GM23248 (cell line): ENCODE data around the gene CASZ1. TPM values are rescaled to one million over a fixed set of nuclear protein-coding genes. Genes with fewer than 3 reads are reported as not detected.

Source experiments
- DNase-seq: peaks from one replicate; pipeline ENCODE4 v3.0.0-alpha.2; 2015
- H2AFZ ChIP-seq: fragments of 200-600 bp; sonication (generic); 2 replicates; pipeline ENCODE4 v1.6.1; 2016; ENCODE audit warnings: antibody characterized with exemption
- H3F3A ChIP-seq: fragments of 200-600 bp; sonication (generic); 2 replicates; pipeline ENCODE4 v1.6.1; 2016; ENCODE audit warnings: mild to moderate bottlenecking, antibody characterized with exemption, mixed run types; ENCODE audit not compliant: insufficient read depth
- H3K27ac ChIP-seq: fragments of 200-600 bp; sonication (generic); 2 replicates; pipeline ENCODE4 v1.5.1; 2016; ENCODE audit warnings: mild to moderate bottlenecking
- H3K27me3 ChIP-seq: fragments of 200-600 bp; sonication (generic); replicated peaks from 2 replicates; pipeline ENCODE4 v1.6.1; 2016; ENCODE audit warnings: mild to moderate bottlenecking; ENCODE audit not compliant: insufficient read depth
- H3K36me3 ChIP-seq: fragments of 200-600 bp; sonication (generic); 2 replicates; pipeline ENCODE4 v1.6.1; 2016; ENCODE audit warnings: low read depth, mild to moderate bottlenecking
- H3K4me1 ChIP-seq: fragments of 200-600 bp; sonication (generic); 2 replicates; pipeline ENCODE4 v1.6.1; 2016; ENCODE audit warnings: mild to moderate bottlenecking; ENCODE audit not compliant: insufficient read depth
- H3K4me2 ChIP-seq: fragments of 200-600 bp; sonication (generic); one replicate; pipeline ENCODE4 v1.6.1; 2016; ENCODE audit warnings: mild to moderate bottlenecking; ENCODE audit not compliant: unreplicated experiment
- H3K4me3 ChIP-seq: fragments of 200-600 bp; sonication (generic); 2 replicates; pipeline ENCODE4 v1.5.1; 2016; ENCODE audit warnings: mild to moderate bottlenecking
- H3K79me2 ChIP-seq: fragments of 200-600 bp; sonication (generic); 2 replicates; pipeline ENCODE4 v1.6.1; 2016; ENCODE audit warnings: mild to moderate bottlenecking; ENCODE audit not compliant: insufficient read depth
- H3K9ac ChIP-seq: fragments of 200-600 bp; sonication (generic); 2 replicates; pipeline ENCODE4 v1.6.1; 2016; ENCODE audit warnings: mild to moderate bottlenecking
- H3K9me2 ChIP-seq: fragments of 200-600 bp; sonication (generic); 2 replicates; pipeline ENCODE4 v1.6.1; 2016; ENCODE audit warnings: mixed run types, mild to moderate bottlenecking, moderate library complexity; ENCODE audit not compliant: insufficient read depth
- H3K9me3 ChIP-seq: fragments of 200-600 bp; sonication (generic); one replicate; pipeline ENCODE4 v1.6.1; 2017; ENCODE audit warnings: low read depth
- H4K20me1 ChIP-seq: fragments of 200-600 bp; sonication (generic); 2 replicates; pipeline ENCODE4 v1.6.0; 2016; ENCODE audit not compliant: insufficient read depth
- EZH2 ChIP-seq: fragments of 200-600 bp; sonication (generic); IDR thresholded peaks from 2 replicates; pipeline ENCODE4 v1.6.1; 2018; ENCODE audit warnings: antibody characterized with exemption, mild to moderate bottlenecking; ENCODE audit not compliant: insufficient read depth, poor library complexity, severe bottlenecking
- EZH2phosphoT487 ChIP-seq: fragments of 200-600 bp; sonication (generic); IDR thresholded peaks from 2 replicates; pipeline ENCODE4 v1.6.1; 2018; ENCODE audit warnings: antibody characterized with exemption, moderate library complexity, mild to moderate bottlenecking, low read depth; ENCODE audit not compliant: insufficient read depth
- WGBS, 2 experiments: methylation state at CpG; one replicate each; pipeline ENCODE4 v1.1.6; 2015 to 2017; ENCODE audit warnings: low lambda C conversion rate in 2 of 2, low coverage in 1 of 2; ENCODE audit errors: missing lambda C conversion rate in 2 of 2; 5-methylcytosine and 5-hydroxymethylcytosine counted together
- in situ Hi-C: fragments of 300-500 bp; cut with MboI; formaldehyde crosslinking; loops from 2 replicates; pipeline ENCODE4 v1.15.0; 2020
- polyA plus RNA-seq: library from polyadenylated mRNA; unstranded; fragments of >200 nt; fragmentation: Nextera tagmentation; extraction: Ambion mirVana; gene quantifications from 2 replicates; pipeline ENCODE4 v1.2.1, GENCODE V29; 2016
- total RNA-seq: library from RNA; depleted of rRNA; stranded (reverse); fragments of >200 nt; shearing (Covaris generic); gene quantifications from 2 replicates; pipeline ENCODE4 v1.2.3, GENCODE V29; 2014

The CASZ1 gene
- total and polyA plus RNA-seq, 2 experiments from 2014 or later = 0.11 to 0.54 TPM

GRCh38 chr1:10819198-10819901 lies 22.9 kb upstream of the CASZ1 start:
- no peaks in the 10 kb centered on the region for H4K20me1 ChIP-seq
- no peaks in the 10 kb centered on the region for H3K9me2 ChIP-seq
- in situ Hi-C loops = no loop called here
- 0 out of 2 replicates have a peak, but pooled peaks cover 7% of the 10 kb centered on the region for H3K27me3 ChIP-seq
- no peaks in the 10 kb centered on the region for H3K9me3 ChIP-seq
- H3F3A ChIP-seq = no peaks in the 10 kb centered on the region
- no peak for TF ChIP-seq EZH2phosphoT487
- TF ChIP-seq EZH2 = no peak
- no peak overlapping the region for H3K27ac ChIP-seq
- no peaks in the 10 kb centered on the region for H3K4me1 ChIP-seq
- no peak for DNase-seq
- no peak overlapping the region for H3K4me3 ChIP-seq
- no peak overlapping the region for H3K4me2 ChIP-seq
- H3K9ac ChIP-seq = no peak overlapping the region
- WGBS, 2 experiments = 48 to 53% methylated on average over 7 to 13 of the region's 13 CpGs
- H2AFZ ChIP-seq = no peak overlapping the region
- no peaks in the 10 kb centered on the region for H3K79me2 ChIP-seq
- no peaks in the 10 kb centered on the region for H3K36me3 ChIP-seq

GRCh38 chr1:10818262-10819197 lies 22.1 kb upstream of the CASZ1 start:
- Histone ChIP-seq H3K79me2 (no peaks in the 10 kb centered on the region), H3K9me3 (no peaks in the 10 kb centered on the region), H3F3A (no peaks in the 10 kb centered on the region), H3K4me1 (no peaks in the 10 kb centered on the region), H3K4me3 (no peak overlapping the region), H3K9ac (no peak overlapping the region), H4K20me1 (no peaks in the 10 kb centered on the region), H3K27ac (no peak overlapping the region), H3K4me2 (no peak overlapping the region), H3K9me2 (no peaks in the 10 kb centered on the region), H3K36me3 (no peaks in the 10 kb centered on the region), H3K27me3 (0 out of 2 replicates have a peak, but pooled peaks cover 13% of the 10 kb centered on the region), H2AFZ (no peak overlapping the region)
- TF ChIP-seq EZH2phosphoT487 (no peak), EZH2 (no peak)
- in situ Hi-C loops = no loop called here
- DNase-seq = no peak
- WGBS, 2 experiments = 53 to 54% methylated on average over 16 to 17 of the region's 17 CpGs

- H3K79me2 ChIP-seq = no peaks in the 10 kb centered on the region
- no peaks in the 10 kb centered on the region for H4K20me1 ChIP-seq
- peaks cover 19% of the 10 kb centered on the region; the same call in 1 of the 2 replicates for H3K27me3 ChIP-seq
- DNase-seq = no peak
- no peaks in the 10 kb centered on the region for H3K36me3 ChIP-seq
- 67 to 75% methylated on average over 13 of the region's 13 CpGs for WGBS, 2 experiments
- no peak overlapping the region for H3K27ac ChIP-seq
- no peaks in the 10 kb centered on the region for H3K9me3 ChIP-seq
- H3K9me2 ChIP-seq = no peaks in the 10 kb centered on the region
- no peak overlapping the region for H3K4me3 ChIP-seq
- in situ Hi-C loops = no loop called here
- no peak overlapping the region for H3K9ac ChIP-seq
- H2AFZ ChIP-seq = no peak overlapping the region
- H3K4me2 ChIP-seq = no peak overlapping the region
- no peaks in the 10 kb centered on the region for H3F3A ChIP-seq
- H3K4me1 ChIP-seq = no peaks in the 10 kb centered on the region
- TF ChIP-seq EZH2phosphoT487 = no peak
- TF ChIP-seq EZH2 = no peak
Observed at GRCh38 chr1:10816743-10817369, 20.4 kb upstream of the CASZ1 start.

GRCh38 chr1:10816233-10816632 lies 19.8 kb upstream of the CASZ1 start:
- H3K9me3 ChIP-seq = no peaks in the 10 kb centered on the region
- H4K20me1 ChIP-seq = no peaks in the 10 kb centered on the region
- H2AFZ ChIP-seq = no peak overlapping the region
- TF ChIP-seq EZH2phosphoT487 = no peak
- TF ChIP-seq EZH2 = no peak
- no peaks in the 10 kb centered on the region for H3K36me3 ChIP-seq
- H3K27ac ChIP-seq = no peak overlapping the region
- in situ Hi-C loops = no loop called here
- H3K9ac ChIP-seq = no peak overlapping the region
- 61 to 65% methylated on average over 7 of the region's 7 CpGs for WGBS, 2 experiments
- no peaks in the 10 kb centered on the region for H3K4me1 ChIP-seq
- no peaks in the 10 kb centered on the region for H3K9me2 ChIP-seq
- no peak for DNase-seq
- H3F3A ChIP-seq = no peaks in the 10 kb centered on the region
- H3K4me3 ChIP-seq = no peak overlapping the region
- H3K79me2 ChIP-seq = no peaks in the 10 kb centered on the region
- no peak overlapping the region for H3K4me2 ChIP-seq
- H3K27me3 ChIP-seq = peaks cover 23% of the 10 kb centered on the region; the same call in 1 of the 2 replicates
